ENCODE results near the gene UAP1L1. TPM values are rescaled to one million over a fixed set of nuclear protein-coding genes. Genes with fewer than 3 reads are reported as not detected.
"Not testable (repeated sequence)": the region's sequence is repeated elsewhere in the genome, so short reads cannot be mapped to it uniquely, and the experiment has no call there.

Gene UAP1L1
- 6.3 TPM for polyA plus RNA-seq (2012; ENCODE audit: low read depth, missing spikeins)

- TF ChIP-seq PAX5 (IDR thresholded peaks at IDR 0.05; ENCODE audit: insufficient read depth, low read length, severe bottlenecking), result no peak
- no peak for TF ChIP-seq POLR2A (IDR thresholded peaks at IDR 0.05; ENCODE audit: low read depth, low read length)
- no peak for TF ChIP-seq SPI1 (IDR thresholded peaks at IDR 0.05; ENCODE audit: low read depth, low read length)
- no peak for TF ChIP-seq TAF1 (IDR thresholded peaks at IDR 0.05; ENCODE audit: low read depth, low read length)
- no peak for TF ChIP-seq POLR2AphosphoS5 (IDR thresholded peaks at IDR 0.05; ENCODE audit: low read depth, low read length)
- FAIRE-seq, result peak; percentile 86
- DNase-seq (ENCODE audit: insufficient read length, low spot score), result peak; percentile 69
Observed at GRCh38 chr9:137077010-137077747, at the start of gene UAP1L1. Gene UAP1L1 (plus strand): TSS chr9:137077517. CDS start chr9:137077533, 16 bp downstream.

- DNase-seq (ENCODE audit: insufficient read length, low spot score) (peak; percentile 70), FAIRE-seq (peak; percentile 88)
- TF ChIP-seq POLR2A (IDR thresholded peaks at IDR 0.05; ENCODE audit: low read depth, low read length), result no peak
- no peak for TF ChIP-seq TAF1 (IDR thresholded peaks at IDR 0.05; ENCODE audit: low read depth, low read length)
- no peak for TF ChIP-seq POLR2AphosphoS5 (IDR thresholded peaks at IDR 0.05; ENCODE audit: low read depth, low read length)
Observed at GRCh38 chr9:137028263-137029057, 48.9 kb upstream of the UAP1L1 start.

GRCh38 chr9:137029058-137029936 lies 48.0 kb upstream of the UAP1L1 start:
- FAIRE-seq (peak; percentile 89), DNase-seq (ENCODE audit: insufficient read length, low spot score) (peak; percentile 75)
- no peak for TF ChIP-seq SPI1 (IDR thresholded peaks at IDR 0.05; ENCODE audit: low read depth, low read length)
- TF ChIP-seq TAF1 (IDR thresholded peaks at IDR 0.05; ENCODE audit: low read depth, low read length), result no peak

- FAIRE-seq (no peak), DNase-seq (ENCODE audit: insufficient read length, low spot score) (no peak)
- TF ChIP-seq POU2F2 (IDR thresholded peaks at IDR 0.05; ENCODE audit: low read depth, low read length) (no peak), PAX5 (IDR thresholded peaks at IDR 0.05; ENCODE audit: insufficient read depth, low read length, severe bottlenecking) (no peak), SPI1 (IDR thresholded peaks at IDR 0.05; ENCODE audit: low read depth, low read length) (no peak), TAF1 (IDR thresholded peaks at IDR 0.05; ENCODE audit: low read depth, low read length) (no peak), POLR2A (IDR thresholded peaks at IDR 0.05; ENCODE audit: low read depth, low read length) (no peak), POLR2AphosphoS5 (IDR thresholded peaks at IDR 0.05; ENCODE audit: low read depth, low read length) (no peak)
Observed at GRCh38 chr9:137030006-137030405, 47.3 kb upstream of the UAP1L1 start.

- DNase-seq (ENCODE audit: insufficient read length, low spot score), result no peak
- TF ChIP-seq SPI1 (IDR thresholded peaks at IDR 0.05; ENCODE audit: low read depth, low read length) (no peak), TAF1 (IDR thresholded peaks at IDR 0.05; ENCODE audit: low read depth, low read length) (no peak), POLR2AphosphoS5 (IDR thresholded peaks at IDR 0.05; ENCODE audit: low read depth, low read length) (no peak), POLR2A (IDR thresholded peaks at IDR 0.05; ENCODE audit: low read depth, low read length) (no peak), PAX5 (IDR thresholded peaks at IDR 0.05; ENCODE audit: insufficient read depth, low read length, severe bottlenecking) (no peak), POU2F2 (IDR thresholded peaks at IDR 0.05; ENCODE audit: low read depth, low read length) (no peak)
- peak; percentile 84 for FAIRE-seq
Observed at GRCh38 chr9:137030538-137031527, 46.5 kb upstream of the UAP1L1 start.

GRCh38 chr9:137031904-137032640 lies 45.2 kb upstream of the UAP1L1 start, which contains the start of gene FUT7:
Gene FUT7 (minus strand): TSS chr9:137032088. CDS start chr9:137031991, 97 bp downstream.
- FAIRE-seq, result peak; percentile 20
- no peak for DNase-seq (ENCODE audit: insufficient read length, low spot score)
- TF ChIP-seq PAX5 (IDR thresholded peaks at IDR 0.05; ENCODE audit: insufficient read depth, low read length, severe bottlenecking), result no peak

- DNase-seq (ENCODE audit: insufficient read length, low spot score) (no peak), FAIRE-seq (no peak)
- TF ChIP-seq SPI1 (IDR thresholded peaks at IDR 0.05; ENCODE audit: low read depth, low read length) (no peak), TAF1 (IDR thresholded peaks at IDR 0.05; ENCODE audit: low read depth, low read length) (no peak), POLR2A (IDR thresholded peaks at IDR 0.05; ENCODE audit: low read depth, low read length) (no peak), PAX5 (IDR thresholded peaks at IDR 0.05; ENCODE audit: insufficient read depth, low read length, severe bottlenecking) (no peak), POU2F2 (IDR thresholded peaks at IDR 0.05; ENCODE audit: low read depth, low read length) (no peak)
Observed at GRCh38 chr9:137032858-137033257, 44.5 kb upstream of the UAP1L1 start.

- FAIRE-seq; DNase-seq (ENCODE audit: insufficient read length, low spot score): not testable (repeated sequence)
Observed at GRCh38 chr9:137033481-137033880, 43.8 kb upstream of the UAP1L1 start.

All from GM12891 (cell line).